ENCODE data around the gene MYO5B.
"Not testable (repeated sequence)": the region's sequence is repeated elsewhere in the genome, so short reads cannot be mapped to it uniquely, and the experiment has no call there.

MYO5B gene

DNA sequence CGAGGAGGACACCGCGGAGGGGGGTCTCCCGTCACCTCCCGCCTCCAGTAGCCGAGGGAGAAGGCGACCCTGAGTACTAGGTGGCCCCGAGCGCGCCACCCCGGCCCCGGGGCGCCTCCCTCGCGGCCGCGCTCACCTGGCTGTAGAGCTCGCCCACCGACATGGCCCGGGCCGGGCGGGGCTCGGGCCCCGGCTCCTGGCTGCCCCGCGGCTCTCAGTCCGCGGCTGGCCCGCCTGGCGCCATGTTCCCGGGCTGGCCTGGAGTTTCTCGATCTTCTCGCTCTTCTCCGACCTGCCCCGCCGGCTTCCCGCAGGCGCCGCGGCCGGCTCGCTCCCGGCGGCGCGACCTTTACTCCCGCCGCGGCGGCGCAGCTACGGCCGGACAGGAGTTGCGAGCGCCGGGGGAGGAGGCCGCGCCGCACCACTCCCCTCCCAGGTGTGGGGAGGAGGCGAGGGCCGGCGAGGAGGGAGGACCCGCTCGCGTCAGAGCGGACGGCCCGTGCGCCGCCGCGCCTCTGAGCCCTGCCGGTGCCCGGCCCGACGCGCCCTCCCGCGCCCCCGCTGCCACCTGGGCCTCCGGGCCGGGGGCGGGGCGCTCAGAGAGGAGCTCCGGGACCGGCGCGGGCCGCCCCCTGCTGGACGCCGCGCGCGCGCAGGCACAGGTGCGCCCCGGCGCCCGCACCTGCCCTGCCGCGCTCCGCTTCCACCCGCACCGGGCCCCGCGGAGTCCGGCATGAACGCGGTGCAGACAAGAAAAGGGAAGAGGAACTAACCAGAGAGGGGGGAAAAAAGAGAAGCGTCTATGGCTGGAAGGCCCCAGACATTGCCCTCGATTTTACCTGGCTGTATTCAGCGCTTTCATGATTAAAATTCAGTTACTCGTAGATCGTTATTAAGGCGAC lies at the start of gene MYO5B:
Gene MYO5B (minus strand): TSS at position 517 of the 902 bp plus-strand sequence. CDS start 354 bp downstream, at position 163.
- no peak for DNase-seq (ENCODE audit: low read depth)

DNA sequence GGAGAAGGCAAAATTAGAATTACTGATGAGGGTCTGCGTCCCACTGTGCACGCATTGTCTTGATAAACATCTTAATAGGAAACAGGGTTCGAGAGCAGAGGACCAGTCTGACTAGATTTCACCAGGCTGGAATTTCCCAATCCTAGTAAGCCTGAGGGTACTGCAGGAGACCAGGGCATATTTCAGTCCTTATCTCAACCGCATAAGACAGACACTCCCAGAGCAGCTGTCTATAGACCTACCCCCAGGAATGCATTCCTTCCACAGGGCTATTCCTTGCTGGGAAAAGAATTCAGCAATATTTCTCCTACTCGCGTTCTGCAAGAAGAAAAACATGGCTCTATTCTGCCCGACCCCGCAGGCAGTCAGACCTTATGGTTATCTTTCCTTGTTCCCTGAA lies 46.8 kb upstream of the MYO5B start:
- DNase-seq (ENCODE audit: low read depth): peak; percentile 10

DNA sequence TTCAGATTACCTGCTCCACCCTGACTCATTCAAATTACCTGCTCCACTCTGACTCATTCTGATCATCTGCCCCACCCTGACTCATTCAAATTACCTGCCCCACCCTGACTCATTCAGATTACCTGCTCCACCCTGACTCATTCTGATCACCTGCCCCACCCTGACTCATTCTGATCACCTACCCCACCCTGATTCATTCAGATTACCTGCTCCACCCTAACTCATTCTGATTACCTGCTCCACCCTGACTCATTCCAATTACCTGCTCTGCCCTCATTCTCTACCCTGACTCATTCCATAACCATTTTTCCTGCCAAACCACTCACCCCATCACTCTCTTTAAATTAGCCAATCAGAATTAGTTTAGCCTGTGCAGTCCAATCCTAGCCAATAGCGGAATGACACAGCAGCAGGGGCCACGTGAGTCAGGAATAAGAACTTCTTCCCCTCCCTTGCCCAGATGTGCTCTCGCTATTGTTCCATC lies 45.2 kb upstream of the MYO5B start:
- DNase-seq (ENCODE audit: low read depth): no peak

DNA sequence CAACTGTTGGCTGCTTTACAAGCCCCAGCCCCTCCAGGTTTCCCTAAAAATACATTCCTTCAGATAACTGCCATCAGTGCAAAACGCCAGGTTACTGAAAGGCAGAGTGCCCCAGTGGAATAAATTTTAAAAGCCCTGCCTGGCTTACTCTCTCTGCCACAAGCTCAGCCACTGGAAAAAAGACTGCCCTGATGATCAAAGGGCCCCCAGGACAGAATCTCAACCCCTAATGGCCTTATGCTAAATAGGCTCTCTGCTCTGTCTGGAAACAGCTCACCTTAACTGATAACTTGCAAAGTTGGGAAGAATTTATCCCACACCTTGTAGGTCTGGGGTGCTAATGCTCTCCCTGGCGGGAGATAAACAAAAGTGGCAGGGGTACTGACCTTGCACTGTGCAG lies 37.5 kb upstream of the MYO5B start:
- no peak for DNase-seq (ENCODE audit: low read depth)

DNA sequence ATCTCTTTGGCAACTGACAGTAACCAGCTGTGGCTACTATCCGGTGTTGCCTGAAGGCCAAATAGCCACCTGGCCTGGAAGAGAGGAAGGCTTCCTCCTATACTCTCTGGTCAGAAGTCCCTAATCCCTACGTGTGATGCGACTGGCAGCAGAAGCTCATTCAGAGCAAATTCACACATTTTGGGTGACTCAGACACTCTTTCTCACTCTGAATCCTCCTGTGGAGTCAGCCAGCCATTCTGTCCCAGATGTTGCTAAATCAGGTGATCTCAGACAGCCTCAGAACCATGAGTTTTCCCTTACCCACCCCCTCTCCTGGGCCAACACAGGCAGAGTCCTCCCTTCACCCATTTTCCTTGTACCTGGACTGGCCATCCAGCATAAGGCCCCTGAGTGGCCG lies 36.7 kb upstream of the MYO5B start:
- peak; percentile 15 for DNase-seq (ENCODE audit: low read depth)

DNA sequence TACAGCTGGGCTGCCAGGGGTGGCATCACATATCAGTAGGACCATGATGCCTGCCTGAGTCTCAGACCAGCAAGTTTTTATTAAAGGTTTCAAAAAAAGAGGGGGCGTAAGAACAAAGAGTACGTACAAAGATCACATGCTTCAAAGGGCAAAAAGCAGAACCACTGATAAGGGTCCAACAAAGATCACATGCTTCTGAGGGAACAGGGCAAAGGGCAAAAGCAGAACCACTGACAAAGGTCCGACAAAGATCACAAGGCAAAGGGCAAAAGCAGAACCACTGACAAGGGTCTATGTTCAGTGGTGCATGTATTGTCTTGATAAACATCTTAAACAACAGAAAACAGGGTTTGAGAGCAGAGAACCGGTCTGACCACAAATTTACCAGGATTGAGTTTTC lies 25.3 kb upstream of the MYO5B start:
- not testable (repeated sequence) for DNase-seq (ENCODE audit: low read depth)

DNA sequence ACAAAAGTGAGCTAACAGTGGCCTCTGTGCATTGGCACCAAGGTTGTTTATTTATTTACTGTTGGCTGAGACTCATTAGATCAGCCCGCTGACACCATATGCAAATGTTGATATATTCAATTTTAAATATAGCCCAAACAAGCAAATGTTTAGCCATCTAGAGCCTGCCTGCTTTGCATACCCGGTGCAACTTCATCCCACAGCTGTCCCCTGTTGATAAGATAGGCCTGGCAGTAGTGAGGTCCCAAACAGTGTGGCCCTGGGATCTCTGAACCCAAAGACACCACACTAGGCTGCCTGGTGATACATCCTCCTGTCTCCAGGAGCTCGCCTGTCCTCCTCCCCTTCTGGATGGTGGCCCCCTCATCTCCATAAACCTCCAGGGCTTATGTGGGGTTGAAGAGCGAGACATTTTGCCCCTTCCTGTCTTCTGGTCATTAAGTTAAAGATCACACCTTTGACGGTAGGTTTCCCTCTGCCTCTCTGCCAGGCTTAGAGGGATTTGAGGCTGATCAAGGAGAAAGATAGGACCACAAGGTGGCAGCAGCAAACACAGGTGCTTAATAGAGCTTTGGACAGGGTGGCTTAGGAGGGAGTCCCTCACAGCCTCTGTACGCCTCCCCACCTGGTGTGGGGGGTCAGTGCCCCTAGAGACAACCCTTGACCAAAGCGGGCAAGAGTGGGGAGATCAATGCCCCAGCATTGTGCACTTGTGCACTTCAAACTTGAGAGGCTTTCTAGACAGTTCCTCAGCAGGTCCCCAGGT lies 23.7 kb upstream of the MYO5B start:
- peak; percentile 24 for DNase-seq (ENCODE audit: low read depth)

DNA sequence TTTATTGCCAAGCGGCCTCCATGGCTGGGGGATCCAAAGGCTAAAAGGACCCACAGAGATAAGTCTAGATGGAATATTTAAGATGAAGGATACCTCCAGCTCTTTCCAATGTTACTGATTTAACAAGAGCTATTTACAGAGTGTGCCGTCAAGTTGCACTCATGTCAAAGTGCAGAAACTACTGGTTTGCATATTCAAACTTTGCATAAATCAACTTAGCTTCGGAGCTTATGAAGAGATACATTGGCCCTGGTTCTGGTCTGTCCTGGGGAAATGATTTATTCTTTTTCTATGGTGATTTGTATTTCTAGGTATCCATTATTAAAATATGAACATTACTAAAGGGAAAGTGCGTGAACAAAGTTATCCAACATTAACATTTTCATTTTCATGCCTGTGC lies 14.4 kb upstream of the MYO5B start:
- no peak for DNase-seq (ENCODE audit: low read depth)

DNA sequence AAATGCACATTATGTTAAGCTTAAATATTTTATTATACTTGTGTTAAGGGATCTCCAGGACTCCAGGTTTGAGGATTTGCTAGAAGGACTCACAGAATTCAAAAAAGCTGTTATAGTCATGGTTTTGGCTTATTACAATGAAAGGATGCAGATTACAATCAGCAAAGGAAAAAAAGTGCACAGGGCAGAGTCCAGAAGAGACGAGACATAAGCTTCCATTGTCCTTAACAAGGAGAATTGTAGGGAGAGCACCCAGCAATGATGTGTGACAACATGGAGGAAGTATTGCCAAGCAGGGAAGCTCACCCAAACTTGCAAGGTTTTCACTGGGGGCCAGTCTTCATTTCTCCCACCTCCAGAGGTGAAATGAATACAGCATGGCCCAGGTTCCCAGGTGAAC lies 12.8 kb upstream of the MYO5B start:
- no peak for DNase-seq (ENCODE audit: low read depth)

DNA sequence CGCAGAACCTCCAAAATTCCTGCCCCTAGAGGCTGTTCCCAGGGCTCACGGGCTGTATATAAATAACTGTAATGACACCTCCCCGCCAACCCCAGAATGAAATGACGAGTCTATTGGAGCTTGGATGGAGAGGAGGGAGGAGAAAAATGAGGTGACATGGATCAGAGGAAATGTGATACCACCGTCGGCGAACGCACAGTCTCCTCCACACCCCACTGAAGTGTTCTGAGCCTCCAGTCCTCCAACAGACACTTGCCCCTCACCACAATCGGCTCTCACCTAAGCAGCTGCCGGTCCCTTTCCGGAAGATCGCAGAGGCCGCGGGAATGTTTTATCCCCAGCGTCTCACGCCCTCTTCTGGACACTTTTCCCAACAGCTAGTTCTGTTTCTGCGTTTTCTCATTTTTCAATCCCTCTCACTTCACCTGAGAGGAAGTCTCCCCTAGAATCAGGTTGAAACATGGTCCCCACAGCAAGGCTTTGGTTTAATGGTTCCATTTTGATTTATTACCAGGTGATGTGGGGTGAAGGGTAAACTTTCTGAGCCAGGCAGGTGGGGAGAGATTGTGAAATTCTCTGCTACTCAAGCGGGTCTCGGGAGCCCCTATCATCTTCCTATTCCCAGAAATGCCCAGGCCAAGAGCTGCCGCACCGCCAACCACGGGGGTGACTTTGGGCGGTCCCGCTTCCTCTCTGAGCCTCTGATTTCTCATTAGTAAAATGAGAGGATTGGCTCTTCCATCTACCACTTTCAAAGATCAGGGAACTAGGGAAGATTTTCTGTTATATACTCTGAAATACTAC lies 9.1 kb upstream of the MYO5B start:
- peak; percentile 23 for DNase-seq (ENCODE audit: low read depth)

DNA sequence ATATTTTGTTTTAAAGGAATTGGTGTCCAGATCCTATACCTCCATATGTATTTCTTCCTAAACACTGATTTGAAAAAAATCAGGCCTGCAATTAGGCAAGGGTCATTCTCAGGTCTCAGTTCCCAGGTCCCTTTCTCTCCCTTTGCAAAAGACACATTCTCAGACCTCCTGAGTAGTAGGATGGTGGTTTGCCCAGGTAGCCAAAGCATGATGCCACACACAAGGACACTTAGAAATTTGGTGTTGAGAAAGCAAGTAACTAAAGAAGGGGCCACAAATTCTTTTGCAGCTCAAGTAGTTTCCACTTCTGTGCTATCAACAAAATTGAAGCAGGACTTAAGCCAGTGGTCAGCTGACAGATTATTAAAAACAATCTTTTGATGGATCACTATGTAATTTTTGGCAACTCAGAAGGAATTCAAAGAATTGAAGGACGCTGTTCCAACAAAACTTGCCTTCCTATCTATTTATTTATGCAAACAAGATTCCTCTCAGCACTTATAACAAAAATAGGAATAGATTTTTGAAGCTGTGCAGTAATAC lies 6.6 kb upstream of the MYO5B start:
- no peak for DNase-seq (ENCODE audit: low read depth)

DNA sequence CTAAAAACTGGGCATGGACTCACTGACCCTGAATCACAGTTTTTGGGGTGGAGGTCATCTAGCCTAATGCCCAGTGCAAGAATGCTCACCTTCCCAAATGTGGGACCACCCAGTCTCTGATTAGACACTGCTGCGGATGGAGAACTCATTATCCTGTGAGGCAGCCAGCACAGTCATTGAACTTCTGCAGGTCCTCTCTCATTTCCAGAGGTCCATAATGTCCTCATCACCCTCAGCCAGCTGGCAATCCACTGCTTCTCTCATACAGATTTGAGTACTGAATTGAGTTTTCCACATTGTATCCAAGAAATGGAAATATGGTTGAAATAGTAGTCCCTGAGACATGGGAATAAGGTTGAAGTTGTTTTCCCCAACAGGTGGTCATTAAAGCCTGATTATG lies 5.0 kb upstream of the MYO5B start:
- no peak for DNase-seq (ENCODE audit: low read depth)

DNA sequence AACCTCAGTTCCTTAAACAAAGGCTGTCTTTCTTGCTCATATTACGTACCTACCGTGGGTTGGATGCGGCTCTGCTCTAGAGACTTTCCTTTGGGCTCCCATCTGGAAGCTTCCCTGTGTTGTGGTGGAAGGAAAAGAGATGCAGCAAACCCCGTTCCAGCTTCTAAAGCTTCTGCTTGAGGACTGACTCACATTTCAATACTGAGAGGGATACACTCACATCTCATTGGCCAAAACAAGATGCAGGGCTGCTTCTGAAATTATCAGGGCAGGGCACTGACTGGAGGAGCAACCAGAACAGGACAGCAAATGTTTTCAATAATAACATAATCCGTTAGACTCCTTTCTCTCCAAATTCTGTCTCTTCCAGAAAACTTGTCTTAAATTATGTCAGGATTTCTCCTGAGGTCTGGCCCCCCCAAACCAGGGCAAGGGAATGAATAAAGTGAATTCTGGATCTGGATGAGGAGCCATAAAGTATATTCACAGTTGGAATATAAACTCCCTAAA lies 4.5 kb upstream of the MYO5B start:
- no peak for DNase-seq (ENCODE audit: low read depth)

DNA sequence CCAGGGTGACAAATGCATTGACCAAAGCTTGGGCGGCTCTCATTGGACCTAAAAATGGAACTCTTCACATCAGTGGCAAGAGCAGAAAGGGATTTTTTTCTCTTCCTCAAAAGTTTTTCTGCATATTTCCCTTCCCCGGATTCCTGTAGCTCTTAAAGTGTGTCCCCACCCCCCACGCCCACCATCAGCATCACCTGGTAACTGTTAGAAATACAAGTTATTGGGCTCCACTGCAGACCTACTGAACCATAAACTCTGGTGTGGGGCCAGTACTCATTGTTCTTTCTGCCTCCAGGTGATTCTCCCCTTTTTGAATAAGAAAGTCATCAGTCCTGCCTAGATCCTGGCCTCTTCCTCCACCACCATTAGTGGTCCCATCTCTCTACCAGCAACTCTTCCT lies 1.3 kb upstream of the MYO5B start:
- no peak for DNase-seq (ENCODE audit: low read depth)

DNA sequence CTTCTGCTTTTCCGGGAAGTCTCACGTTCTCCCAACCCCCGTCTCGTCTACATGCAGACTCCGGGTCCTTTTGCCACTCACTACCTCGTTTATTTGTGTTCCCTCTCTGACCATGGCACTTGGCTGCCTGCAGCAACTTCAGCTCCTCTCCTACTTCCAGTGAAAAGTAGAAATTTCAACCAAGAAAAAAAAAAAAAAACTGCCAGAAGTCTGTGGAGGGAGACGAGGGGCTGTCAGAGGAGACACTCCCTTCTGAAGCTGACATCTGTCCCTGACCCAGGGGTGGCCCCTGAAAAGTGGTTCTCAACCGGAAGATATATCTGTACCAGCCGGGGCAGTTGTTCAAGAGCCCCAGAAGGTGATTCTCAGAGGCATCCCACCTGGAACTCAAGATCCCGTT lies 742 bp upstream of the MYO5B start:
- no peak for DNase-seq (ENCODE audit: low read depth)

DNA sequence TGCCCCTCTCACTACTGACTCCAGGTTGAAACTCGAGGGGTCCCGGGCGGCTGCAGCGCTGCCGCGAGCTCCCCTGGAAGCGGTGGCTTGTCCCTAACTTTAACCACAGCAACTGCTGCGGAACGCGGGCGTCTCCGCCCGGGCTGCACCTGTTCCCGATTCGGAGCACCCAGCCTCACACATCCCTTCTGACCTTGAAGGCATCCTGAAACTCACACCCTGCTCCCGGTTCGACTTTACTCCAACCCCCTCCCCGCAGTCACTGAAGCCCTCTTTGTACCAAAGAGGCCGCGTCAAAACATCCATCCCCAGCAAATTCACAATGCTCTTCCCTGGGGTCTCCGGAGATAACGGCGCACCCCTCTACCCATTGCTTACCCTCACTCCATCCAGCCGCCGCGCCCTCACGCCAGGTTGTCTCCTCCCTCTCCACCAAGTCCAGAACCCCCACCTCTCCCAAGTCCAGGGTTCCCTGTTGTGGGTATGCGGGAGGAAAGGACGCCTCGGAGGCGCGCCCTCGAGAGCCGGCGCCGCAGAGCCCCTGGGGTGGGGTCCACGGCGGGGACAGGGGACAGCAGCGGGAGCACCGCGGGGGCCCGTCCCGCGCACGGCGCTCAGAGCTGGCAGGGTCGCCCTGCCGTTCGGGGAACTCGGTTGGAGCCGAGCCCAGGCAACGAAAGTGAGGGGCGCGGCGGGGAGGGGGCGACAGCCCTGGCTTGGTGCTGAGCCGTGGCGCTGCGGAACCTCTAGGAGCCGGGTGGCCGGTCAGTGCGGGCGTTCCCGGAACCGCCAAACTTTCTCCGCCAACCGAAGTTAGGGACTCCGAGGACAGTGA lies 934 bp downstream of the MYO5B start:
- no peak for DNase-seq (ENCODE audit: low read depth)

DNA sequence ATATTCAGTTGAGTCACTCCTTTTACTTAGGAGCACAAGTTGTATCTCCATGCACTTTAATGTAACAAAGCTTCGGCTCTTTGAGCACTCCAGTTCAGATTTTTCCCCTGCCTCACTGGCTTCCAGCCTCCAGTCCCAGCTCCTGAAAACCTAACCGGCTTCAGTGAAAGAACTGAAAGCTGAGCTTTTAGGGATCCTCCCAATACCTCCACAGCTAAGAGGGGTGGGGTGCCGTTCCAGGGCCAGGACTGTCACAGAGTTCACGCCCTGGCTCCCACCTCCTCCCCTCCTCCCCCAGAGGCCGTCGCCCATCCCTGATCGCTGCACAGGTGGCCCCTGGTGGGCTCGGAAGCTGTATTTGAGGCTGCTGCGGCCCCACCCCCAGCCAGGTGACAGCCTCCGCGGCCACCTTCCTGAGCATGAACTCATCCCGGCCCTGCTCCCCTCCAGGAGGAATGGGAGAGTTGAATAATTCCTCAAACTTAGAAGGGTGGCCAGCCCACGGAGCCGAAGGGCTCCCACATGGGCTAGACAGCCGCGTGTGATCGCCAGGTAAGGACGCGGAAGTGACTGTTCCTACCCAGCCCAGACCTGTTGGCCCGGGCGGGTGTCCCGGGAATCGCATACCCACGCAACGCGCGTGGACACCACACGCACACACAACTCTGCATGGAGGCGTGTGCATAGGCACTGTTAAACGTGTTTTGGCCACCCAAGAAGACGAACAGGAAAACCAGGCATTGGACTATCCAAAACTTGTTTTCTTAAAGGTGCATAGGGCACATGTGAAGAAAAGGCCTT lies 1.8 kb downstream of the MYO5B start:
- DNase-seq (ENCODE audit: low read depth): no peak

DNA sequence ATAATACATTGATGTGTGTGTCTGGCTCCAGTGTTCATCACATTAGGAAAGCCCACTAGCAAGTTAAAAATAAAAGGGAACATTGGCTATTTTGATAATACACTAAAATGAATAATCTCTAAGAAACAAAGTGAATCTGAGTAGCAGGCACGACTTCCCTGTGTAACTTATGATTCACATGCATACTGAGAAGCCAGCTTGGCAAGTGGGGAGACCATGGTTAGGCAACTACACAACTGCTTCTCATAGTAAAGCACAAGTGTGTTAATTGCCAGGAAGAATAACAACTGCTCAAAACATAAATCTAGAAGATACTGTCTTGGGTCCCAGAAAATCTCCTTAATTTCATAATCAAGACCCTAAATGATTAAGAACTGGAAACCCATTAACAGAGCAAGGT lies 4.0 kb downstream of the MYO5B start:
- DNase-seq (ENCODE audit: low read depth): peak; percentile 28

DNA sequence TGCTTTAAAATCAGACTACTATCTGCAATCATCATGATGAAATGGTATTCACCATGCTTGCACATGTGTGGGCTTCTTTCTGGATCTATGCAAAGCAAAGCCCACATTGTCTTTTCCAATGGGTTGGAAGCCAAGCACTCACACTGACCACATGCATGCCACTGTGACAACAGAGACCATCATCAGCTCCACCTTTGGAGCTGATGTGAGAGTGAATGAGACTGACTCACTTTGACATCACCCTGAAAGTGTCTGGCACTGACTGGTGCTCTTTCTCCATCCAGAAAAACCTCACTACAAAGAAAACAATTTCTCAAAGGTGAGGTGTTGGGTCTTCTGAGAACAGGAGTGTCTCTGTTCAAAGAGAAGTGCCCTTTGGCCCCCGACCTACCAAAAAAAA lies 4.7 kb downstream of the MYO5B start:
- DNase-seq (ENCODE audit: low read depth): peak; percentile 37

DNA sequence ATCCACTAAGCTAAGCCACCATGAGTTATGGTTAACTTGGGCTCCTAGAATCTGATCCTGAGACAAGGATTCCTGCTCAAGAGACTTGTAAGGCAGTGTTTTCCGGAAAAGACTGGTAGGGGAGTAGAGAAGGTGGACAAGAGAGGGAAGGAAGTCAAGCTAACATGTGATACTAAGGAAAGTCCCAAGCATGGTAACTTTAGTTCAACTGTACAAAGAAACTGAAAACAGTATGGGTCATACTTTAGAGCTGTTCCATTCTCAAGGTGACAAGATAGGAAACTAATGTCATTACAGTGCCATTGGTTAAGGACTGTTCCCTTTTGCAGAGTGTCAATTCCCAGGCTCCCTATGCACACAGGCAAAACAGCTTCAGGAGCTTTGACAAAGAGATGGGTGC lies 5.8 kb downstream of the MYO5B start:
- no peak for DNase-seq (ENCODE audit: low read depth)

Measured in amniotic epithelial cell (primary cell).